Measurements from ENCODE around the gene GJC2. TPM values are rescaled to one million over a fixed set of nuclear protein-coding genes. Genes with fewer than 3 reads are reported as not detected.

Gene GJC2
- total RNA-seq, 3 donors from 2014 or later: 1.3 TPM

GRCh38 chr1:228152097-228152917 is 2.6 kb downstream of the GJC2 start:
- Histone ChIP-seq H3K27me3 (no peaks in the 10 kb centered on the region), H3K9me3 (no peaks in the 10 kb centered on the region), H3K27ac (no peak overlapping the region), H3K4me1 (peaks cover 0 to 16% of the 10 kb centered on the region in 2 donors), H3K4me3 (no peak overlapping the region), H3K36me3 (no peaks in the 10 kb centered on the region)
- TF ChIP-seq CTCF (IDR thresholded peaks at IDR 0.05): no peak
- TF ChIP-seq POLR2A (IDR thresholded peaks at IDR 0.05): no peak
- TF ChIP-seq POLR2AphosphoS5 (IDR thresholded peaks at IDR 0.05): no peak
- DNase-seq (ENCODE audit: low spot score in 2 of 2): no peak
- intact Hi-C loops (cut with DNase I; ENCODE audit: low total_unique reads): no loop called here

GRCh38 chr1:228152918-228153258 is 3.2 kb downstream of the GJC2 start:
- DNase-seq (ENCODE audit: low spot score in 2 of 2): no peak
- Histone ChIP-seq H3K27me3 (no peaks in the 10 kb centered on the region), H3K27ac (no peak overlapping the region), H3K4me1 (peaks cover 0 to 16% of the 10 kb centered on the region in 2 donors), H3K4me3 (no peak overlapping the region), H3K9me3 (no peaks in the 10 kb centered on the region), H3K36me3 (no peaks in the 10 kb centered on the region)
- TF ChIP-seq POLR2AphosphoS5 (IDR thresholded peaks at IDR 0.05) (no peak), CTCF (IDR thresholded peaks at IDR 0.05) (no peak), POLR2A (IDR thresholded peaks at IDR 0.05) (no peak)
- intact Hi-C loops (cut with DNase I; ENCODE audit: low total_unique reads): no loop called here

- intact Hi-C loops (cut with DNase I; ENCODE audit: low total_unique reads): no loop called here
- H3K36me3 ChIP-seq: no peaks in the 10 kb centered on the region
- H3K9me3 ChIP-seq: no peaks in the 10 kb centered on the region
- no peak for DNase-seq (ENCODE audit: low spot score in 2 of 2)
- H3K4me1 ChIP-seq: peaks cover 0 to 16% of the 10 kb centered on the region in 2 donors
- H3K27me3 ChIP-seq: peaks cover 0 to 7% of the 10 kb centered on the region in 2 donors
- TF ChIP-seq CTCF (IDR thresholded peaks at IDR 0.05): no peak
- no peak for TF ChIP-seq POLR2AphosphoS5 (IDR thresholded peaks at IDR 0.05)
- TF ChIP-seq POLR2A (IDR thresholded peaks at IDR 0.05): no peak
- H3K27ac ChIP-seq: no peak overlapping the region
- no peak overlapping the region for H3K4me3 ChIP-seq
These were observed 4.4 kb downstream of the GJC2 start for GRCh38 chr1:228154021-228154669.

GRCh38 chr1:228154670-228155571 is 5.2 kb downstream of the GJC2 start:
- intact Hi-C loops (cut with DNase I; ENCODE audit: low total_unique reads): no loop called here
- H3K27ac ChIP-seq: no peak overlapping the region
- no peak for DNase-seq (ENCODE audit: low spot score in 2 of 2)
- H3K4me3 ChIP-seq: no peak overlapping the region
- no peak for TF ChIP-seq CTCF (IDR thresholded peaks at IDR 0.05)
- no peak for TF ChIP-seq POLR2AphosphoS5 (IDR thresholded peaks at IDR 0.05)
- TF ChIP-seq POLR2A (IDR thresholded peaks at IDR 0.05): no peak
- no peaks in the 10 kb centered on the region for H3K9me3 ChIP-seq
- peaks cover 0 to 15% of the 10 kb centered on the region in 2 donors for H3K27me3 ChIP-seq
- no peaks in the 10 kb centered on the region for H3K36me3 ChIP-seq
- H3K4me1 ChIP-seq: peaks cover 0 to 10% of the 10 kb centered on the region in 2 donors

Measured in breast epithelium (tissue), 4 donors.